Activated CD4-positive, alpha-beta T cell treated with anti-CD3 and anti-CD28 coated beads, Interleukin-2, amount 10 ng/mL, durations not matched to agents 24 days and 14 days (primary cell): Measurements from ENCODE around the gene INSIG1. TPM values are rescaled to one million over a fixed set of nuclear protein-coding genes. Genes with fewer than 3 reads are reported as not detected.

Experiments
- DNase-seq: peaks from one replicate; pipeline ENCODE4 v3.0.0; 2022
- H3K27ac Mint-ChIP-seq: one replicate; pipeline ENCODE4 v1.8.0; 2022; ENCODE audit warnings: mild to moderate bottlenecking, mixed read lengths
- H3K27me3 Mint-ChIP-seq: one replicate; pipeline ENCODE4 v1.8.0; 2022; ENCODE audit warnings: mixed read lengths
- H3K36me3 Mint-ChIP-seq: one replicate; pipeline ENCODE4 v1.8.0; 2022; ENCODE audit warnings: low read depth, mild to moderate bottlenecking, mixed read lengths
- H3K4me1 Mint-ChIP-seq: one replicate; pipeline ENCODE4 v1.8.0; 2021; ENCODE audit warnings: mixed read lengths
- H3K4me3 Mint-ChIP-seq: one replicate; pipeline ENCODE4 v1.8.0; 2022; ENCODE audit warnings: mild to moderate bottlenecking, moderate library complexity, mixed read lengths
- H3K9me3 Mint-ChIP-seq: one replicate; pipeline ENCODE4 v1.8.0; 2021; ENCODE audit warnings: mixed read lengths
- intact Hi-C: fragments of 100-400 bp; cut with micrococcal nuclease; formaldehyde crosslinking; loops from one replicate; pipeline ENCODE4 v1.15.1; 2023
- total RNA-seq: library from RNA; stranded (reverse); gene quantifications from 2 replicates; pipeline ENCODE4 v1.2.3, GENCODE V29; 2022

The INSIG1 gene
- total RNA-seq, 1 donor from 2014 or later: 114 TPM

DNA sequence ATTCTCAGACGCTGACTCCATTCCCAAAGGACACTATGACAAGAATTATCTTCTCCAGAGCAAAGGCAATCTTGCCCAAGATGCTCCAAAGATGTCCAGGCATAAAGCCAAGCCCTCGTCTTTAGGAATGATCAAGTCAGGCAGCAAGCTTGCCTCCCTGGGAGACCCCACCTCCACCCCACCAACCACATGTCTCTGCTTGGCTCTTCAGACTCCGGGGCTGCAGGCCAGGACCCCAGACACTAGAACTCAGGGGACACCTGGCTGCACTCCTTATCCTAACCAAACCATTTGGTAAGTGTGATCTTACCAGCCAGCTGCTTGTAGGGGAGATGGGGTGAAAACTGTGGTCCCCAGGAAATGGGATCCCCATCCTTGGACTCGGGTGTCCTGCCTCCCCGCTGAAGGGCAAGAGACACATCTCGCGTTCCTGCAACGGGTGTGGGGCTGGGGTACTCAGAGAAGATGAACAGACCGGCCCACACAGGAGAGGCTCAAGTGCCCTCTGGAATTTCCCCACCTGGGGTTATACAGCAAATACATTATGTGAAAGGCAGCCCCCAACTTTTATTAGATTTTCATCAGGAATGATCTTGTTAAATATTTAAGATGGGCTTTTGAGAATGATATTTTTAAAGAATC lies 55.7 kb downstream of the INSIG1 start:
- no peaks in the 10 kb centered on the region for H3K36me3 Mint-ChIP-seq
- no peaks in the 10 kb centered on the region for H3K4me1 Mint-ChIP-seq
- H3K4me3 Mint-ChIP-seq: no peak overlapping the region
- no peak for DNase-seq
- H3K27me3 Mint-ChIP-seq: peaks cover 2% of the 10 kb centered on the region
- peaks cover 4% of the 10 kb centered on the region for H3K9me3 Mint-ChIP-seq
- intact Hi-C loops: no loop called here
- H3K27ac Mint-ChIP-seq: no peak overlapping the region

DNA sequence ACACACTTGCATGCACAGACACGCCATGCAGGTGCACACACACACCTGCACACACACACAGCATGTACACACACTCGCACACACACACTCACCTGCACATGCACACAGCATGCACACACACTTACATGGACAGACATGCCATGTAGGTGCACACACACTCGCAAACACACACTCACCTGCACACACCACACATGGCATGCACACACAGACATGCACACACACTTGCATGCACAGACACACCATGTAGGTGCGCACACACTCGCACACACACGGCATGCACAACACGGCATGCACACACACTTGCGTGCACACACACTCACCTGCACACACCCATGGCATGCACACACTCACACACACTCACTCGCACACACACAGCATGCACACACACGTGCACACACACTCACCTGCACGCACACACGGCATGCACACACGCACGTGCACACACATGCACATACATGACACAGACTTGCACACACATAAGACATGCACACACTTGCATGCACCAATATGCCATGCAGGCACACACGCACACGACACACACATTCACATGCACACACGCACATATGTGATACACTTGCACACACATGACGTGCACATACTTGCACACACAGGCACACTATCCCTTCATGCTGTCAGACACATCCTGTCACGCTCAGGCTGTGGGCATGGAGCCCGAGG lies 56.8 kb downstream of the INSIG1 start:
- intact Hi-C loops: no loop called here
- no peaks in the 10 kb centered on the region for H3K36me3 Mint-ChIP-seq
- no peak overlapping the region for H3K4me3 Mint-ChIP-seq
- H3K27me3 Mint-ChIP-seq: peaks cover 2% of the 10 kb centered on the region
- H3K27ac Mint-ChIP-seq: no peak overlapping the region
- H3K4me1 Mint-ChIP-seq: no peaks in the 10 kb centered on the region
- no peak for DNase-seq
- peaks cover 4% of the 10 kb centered on the region for H3K9me3 Mint-ChIP-seq

DNA sequence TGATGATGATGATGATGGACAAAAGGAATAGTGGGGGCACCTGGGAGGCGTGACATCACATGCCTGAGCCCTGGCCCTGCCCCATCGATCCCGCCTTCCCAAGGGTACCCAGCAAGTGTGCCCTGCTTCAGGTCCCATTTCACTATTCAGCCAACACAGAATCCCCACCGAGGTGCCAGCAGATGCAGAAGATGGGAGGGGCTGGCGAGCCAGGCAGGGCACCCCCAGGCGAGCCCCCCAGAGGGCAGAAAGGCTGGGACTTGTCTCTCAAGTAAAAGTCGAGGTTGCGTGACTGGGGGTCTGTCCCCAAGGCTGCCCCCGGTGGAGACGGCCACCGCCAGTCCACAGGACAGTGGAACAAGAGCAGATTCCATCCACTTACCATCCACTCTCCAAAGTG lies 57.5 kb downstream of the INSIG1 start:
- Mint-ChIP-seq H3K9me3 (peaks cover 4% of the 10 kb centered on the region), H3K4me1 (no peaks in the 10 kb centered on the region), H3K27ac (no peak overlapping the region), H3K36me3 (no peaks in the 10 kb centered on the region), H3K4me3 (no peak overlapping the region), H3K27me3 (peaks cover 2% of the 10 kb centered on the region)
- no peak for DNase-seq
- intact Hi-C loops: no loop called here

DNA sequence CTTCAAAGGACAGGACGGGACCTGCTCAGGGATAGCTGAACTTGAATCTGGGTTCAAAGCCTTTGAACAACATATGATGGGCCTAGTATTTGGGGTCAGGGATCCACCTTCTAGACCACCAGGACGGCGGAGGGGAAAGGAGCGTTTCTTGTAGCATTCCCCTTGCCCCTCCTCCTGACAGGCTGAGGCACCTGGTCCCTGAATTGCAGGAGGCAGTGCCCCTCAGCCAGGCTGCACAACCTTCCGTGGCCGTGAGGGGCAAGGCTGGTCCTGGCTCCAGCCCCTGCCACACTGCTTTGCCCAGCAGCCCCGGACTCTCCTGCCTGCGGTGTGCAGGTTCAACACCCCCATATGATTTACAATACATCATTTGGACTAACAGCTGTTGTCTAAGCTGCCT lies 58.1 kb downstream of the INSIG1 start:
- no peak for DNase-seq
- Mint-ChIP-seq H3K27ac (no peak overlapping the region), H3K27me3 (peaks cover 5% of the 10 kb centered on the region), H3K4me3 (no peak overlapping the region), H3K9me3 (peaks cover 4% of the 10 kb centered on the region), H3K36me3 (no peaks in the 10 kb centered on the region), H3K4me1 (no peaks in the 10 kb centered on the region)
- intact Hi-C loops: no loop called here

DNA sequence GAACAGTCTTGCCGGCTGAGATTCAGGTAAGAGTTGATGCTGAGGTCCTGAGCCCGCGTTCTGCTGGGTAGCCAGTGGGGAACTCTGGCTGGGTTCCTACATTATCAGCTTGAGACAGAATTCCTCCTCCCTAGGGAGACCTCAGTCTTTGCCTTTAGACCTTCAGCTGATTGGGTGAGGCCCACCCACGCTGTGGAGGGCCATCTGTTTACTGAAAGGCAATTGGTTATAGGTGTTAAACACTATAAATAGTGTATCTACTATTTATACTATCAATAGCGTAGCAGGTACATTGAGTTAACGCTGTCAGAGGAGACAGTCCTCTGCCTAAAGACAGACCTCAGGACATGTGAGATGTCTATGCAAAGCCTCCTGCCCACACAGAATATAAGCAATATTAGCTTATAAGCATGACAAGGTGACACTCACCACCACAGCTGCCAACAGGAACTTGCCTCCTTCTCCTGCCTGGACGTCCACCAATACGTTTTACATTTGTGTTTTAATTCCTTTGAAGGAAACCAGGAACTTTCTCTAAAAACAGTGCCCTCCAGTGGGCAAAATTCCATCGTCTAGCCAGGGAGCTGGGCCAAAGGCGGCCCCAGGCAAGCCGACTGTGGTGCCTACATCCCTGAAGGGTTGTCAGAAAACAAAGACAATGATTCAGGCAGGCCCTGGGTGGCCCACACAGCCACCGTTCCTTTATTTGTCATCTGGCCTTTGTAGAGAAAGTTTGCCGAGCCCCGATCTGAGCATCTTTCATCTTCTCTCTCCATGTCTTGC lies 58.8 kb downstream of the INSIG1 start:
- Mint-ChIP-seq H3K27me3 (peaks cover 6% of the 10 kb centered on the region), H3K9me3 (peaks cover 4% of the 10 kb centered on the region), H3K4me3 (no peak overlapping the region), H3K36me3 (no peaks in the 10 kb centered on the region), H3K4me1 (no peaks in the 10 kb centered on the region), H3K27ac (no peak overlapping the region)
- intact Hi-C loops: no loop called here
- DNase-seq: no peak

DNA sequence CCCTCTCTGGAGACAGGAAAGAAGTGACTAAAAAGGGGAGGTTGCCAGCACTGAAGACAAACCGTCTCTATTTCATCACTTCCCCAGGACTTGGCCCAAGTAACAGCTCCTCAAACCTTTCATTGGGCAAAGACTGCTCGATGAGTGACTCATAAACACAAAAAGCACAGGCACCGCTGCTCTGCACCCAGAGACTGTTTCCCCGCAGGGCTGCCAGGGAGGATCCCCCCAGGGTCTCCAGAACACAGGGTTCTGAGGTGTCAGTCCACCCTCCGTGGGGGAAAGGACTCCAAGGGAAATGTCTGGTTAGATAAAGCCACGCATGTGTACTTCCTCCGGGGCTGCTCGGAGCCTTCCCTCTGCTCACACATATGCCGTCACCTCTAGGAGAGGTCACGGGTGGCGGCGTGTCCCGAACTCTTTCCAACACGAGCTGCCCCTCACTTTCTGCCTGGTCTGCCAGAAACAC lies 59.9 kb downstream of the INSIG1 start:
- Mint-ChIP-seq H3K9me3 (peaks cover 4% of the 10 kb centered on the region), H3K4me1 (no peaks in the 10 kb centered on the region), H3K27ac (no peak overlapping the region), H3K27me3 (peaks cover 8% of the 10 kb centered on the region), H3K36me3 (no peaks in the 10 kb centered on the region), H3K4me3 (no peak overlapping the region)
- intact Hi-C loops: no loop called here
- no peak for DNase-seq

DNA sequence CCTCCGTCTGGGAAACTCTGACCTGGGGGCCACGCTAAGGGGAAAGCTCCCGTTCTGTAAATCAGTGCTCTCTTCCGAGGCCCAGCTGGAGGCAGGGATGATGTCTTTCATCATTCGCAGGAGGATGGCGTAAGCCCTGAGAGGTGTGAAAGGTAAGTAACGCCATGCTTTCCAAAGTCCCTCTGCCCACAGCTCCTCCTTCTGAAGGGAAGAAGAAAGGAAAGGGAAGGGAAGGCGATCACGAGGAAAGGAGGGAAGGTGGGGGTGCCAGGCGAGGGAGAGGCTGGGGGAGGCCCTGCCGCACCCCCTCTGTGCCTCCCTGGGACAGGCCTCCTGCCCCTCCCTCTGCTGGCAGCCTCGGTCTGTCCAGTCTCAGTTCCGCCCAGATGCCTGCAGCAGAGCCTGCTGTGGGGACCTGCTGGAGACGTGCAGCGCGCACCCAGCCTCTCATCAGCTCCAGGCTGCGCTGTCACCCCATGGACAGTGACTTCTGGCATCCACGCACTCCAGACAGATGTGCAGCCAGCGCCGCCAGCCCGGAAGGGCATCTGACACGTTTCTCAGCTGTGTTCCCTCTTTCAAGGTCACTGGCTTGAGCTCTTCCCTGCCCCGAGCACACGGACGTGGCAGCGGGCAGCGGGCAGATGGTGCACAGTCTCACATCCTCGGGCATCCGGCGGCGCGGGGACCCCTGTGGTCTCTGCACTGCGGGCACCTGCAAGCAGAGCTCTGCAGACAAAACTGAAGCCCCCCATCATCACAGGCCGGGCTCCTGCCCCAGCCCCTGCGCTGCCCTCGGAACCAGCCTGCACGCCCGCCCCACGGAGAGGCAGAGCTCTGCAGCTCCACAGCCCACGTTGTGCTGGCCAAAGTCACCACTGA lies 60.6 kb downstream of the INSIG1 start:
- H3K9me3 Mint-ChIP-seq: peaks cover 4% of the 10 kb centered on the region
- no peak overlapping the region for H3K4me3 Mint-ChIP-seq
- peaks cover 11% of the 10 kb centered on the region for H3K27me3 Mint-ChIP-seq
- DNase-seq: no peak
- no peak overlapping the region for H3K27ac Mint-ChIP-seq
- intact Hi-C loops: no loop called here
- no peaks in the 10 kb centered on the region for H3K36me3 Mint-ChIP-seq
- no peaks in the 10 kb centered on the region for H3K4me1 Mint-ChIP-seq

DNA sequence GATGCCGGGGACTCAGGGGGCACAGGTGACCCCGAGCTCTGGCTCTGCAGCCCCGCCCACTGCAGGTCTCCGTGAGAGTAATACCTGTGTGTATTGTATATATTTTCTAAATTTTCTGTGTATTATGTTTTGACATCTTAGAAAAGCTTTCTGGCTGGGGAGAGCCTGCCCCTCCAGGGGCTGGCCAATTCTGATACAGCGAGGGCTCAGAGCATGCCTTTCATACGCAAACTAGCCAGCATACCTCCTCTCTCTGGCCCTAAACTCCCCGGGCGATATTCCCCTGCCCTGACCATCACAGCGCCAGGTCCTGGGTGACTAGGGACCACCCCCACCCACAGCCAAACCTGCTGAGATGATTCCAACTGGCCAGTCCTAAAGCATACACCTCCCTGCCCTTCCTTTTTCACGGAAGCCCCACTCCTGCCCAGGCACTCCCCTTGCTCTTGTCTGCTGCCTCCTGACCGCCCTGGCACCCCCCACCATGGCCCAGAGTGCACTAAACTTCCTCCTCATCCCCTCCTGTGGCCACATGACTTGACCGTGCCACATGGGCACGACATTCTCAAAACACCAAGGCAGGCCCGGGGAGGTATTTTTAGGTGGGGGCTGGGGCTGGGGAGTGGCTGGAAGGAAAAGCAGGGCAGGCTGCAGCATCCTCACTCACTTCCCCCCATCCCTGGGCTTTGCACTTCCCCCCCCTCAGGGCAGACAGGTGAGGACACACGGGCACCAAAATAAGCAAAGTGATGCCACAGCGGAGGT lies 61.5 kb downstream of the INSIG1 start:
- Mint-ChIP-seq H3K4me3 (no peak overlapping the region), H3K36me3 (no peaks in the 10 kb centered on the region), H3K27ac (no peak overlapping the region), H3K4me1 (no peaks in the 10 kb centered on the region), H3K9me3 (peaks cover 4% of the 10 kb centered on the region), H3K27me3 (peaks cover 17% of the 10 kb centered on the region)
- DNase-seq: no peak
- intact Hi-C loops: no loop called here

Other genes starting within 250 kb of the INSIG1 start
- gene HTR5A, start 227.6 kb upstream of the INSIG1 start, total RNA-seq: not detected in 2 replicates
- gene EN2, start 160.3 kb downstream of the INSIG1 start, total RNA-seq: not detected in 2 replicates
- not detected in 2 replicates for gene CNPY1, start 248.7 kb downstream of the INSIG1 start, total RNA-seq